Endothelial cell (in vitro differentiated cells): ENCODE measurements around the gene KIF17. TPM values are rescaled to one million over a fixed set of nuclear protein-coding genes. Genes with fewer than 3 reads are reported as not detected.

Source experiments
- DNase-seq: peaks from one replicate; pipeline ENCODE4 v3.0.0; 2021; ENCODE audit warnings: low spot score
- H3K27ac Mint-ChIP-seq: one replicate; pipeline ENCODE4 v1.8.0; 2021; ENCODE audit warnings: mixed read lengths, inconsistent platforms; ENCODE audit not compliant: unreplicated experiment
- H3K27me3 Mint-ChIP-seq: one replicate; pipeline ENCODE4 v1.8.0; 2021; ENCODE audit warnings: mild to moderate bottlenecking, moderate library complexity, mixed read lengths, inconsistent platforms; ENCODE audit not compliant: unreplicated experiment
- H3K36me3 Mint-ChIP-seq: one replicate; pipeline ENCODE4 v1.8.0; 2021; ENCODE audit warnings: mild to moderate bottlenecking, low read depth, mixed read lengths, inconsistent platforms; ENCODE audit not compliant: unreplicated experiment
- H3K4me1 Mint-ChIP-seq: one replicate; pipeline ENCODE4 v1.8.0; 2021; ENCODE audit warnings: mild to moderate bottlenecking, mixed read lengths, inconsistent platforms; ENCODE audit not compliant: unreplicated experiment
- H3K4me3 Mint-ChIP-seq: one replicate; pipeline ENCODE4 v1.8.0; 2021; ENCODE audit warnings: mild to moderate bottlenecking, mixed read lengths, inconsistent platforms; ENCODE audit not compliant: unreplicated experiment
- H3K9me3 Mint-ChIP-seq: one replicate; pipeline ENCODE4 v1.8.0; 2021; ENCODE audit warnings: mixed read lengths, inconsistent platforms; ENCODE audit not compliant: unreplicated experiment
- total RNA-seq: library from RNA; stranded (reverse); fragmentation: NEBNext Ultra II Directional; extraction: Animal tissue kit (Norgen Biotek cat#: 25700); gene quantifications from one replicate; pipeline ENCODE4 v1.2.1, GENCODE V29; 2021; ENCODE audit not compliant: unreplicated experiment
- TF ChIP-seq, protein P1 (sequence below): fragments of 200-600 bp; sonication (generic); IDR thresholded peaks from one replicate; pipeline ENCODE4 v1.5.0; 2021; ENCODE audit warnings: antibody characterized with exemption; ENCODE audit not compliant: unreplicated experiment

KIF17 gene
- total RNA-seq, 1 donor from 2014 or later = 1.8 TPM

DNA sequence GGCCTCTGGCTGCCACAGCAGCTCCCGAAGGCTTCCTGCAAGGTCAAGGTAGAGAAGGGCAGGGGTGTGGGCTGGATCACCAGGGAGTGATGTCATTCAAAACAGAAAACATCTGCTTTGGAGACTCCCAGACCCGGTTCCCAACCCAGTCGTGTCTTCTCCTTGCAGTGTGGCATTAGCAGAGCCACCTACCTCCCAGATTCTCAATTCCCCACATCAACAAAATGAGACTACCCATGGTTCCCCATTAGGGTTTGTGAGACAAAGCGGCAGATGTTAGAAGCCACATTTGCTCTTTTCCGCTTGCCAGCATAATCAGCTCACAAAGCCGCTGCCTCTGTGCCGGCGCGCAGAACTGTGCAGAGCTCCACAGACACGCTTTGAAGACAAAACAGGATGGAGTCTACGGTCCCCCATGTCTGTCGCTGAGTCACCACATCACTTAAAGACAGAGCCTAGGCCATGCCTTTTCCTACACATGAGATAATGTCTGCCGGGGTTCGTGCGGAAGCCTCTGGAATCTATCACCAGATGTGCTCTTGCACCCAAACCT, 12.5 kb downstream of the KIF17 start:
- H3K27me3 Mint-ChIP-seq = peaks cover 7% of the 10 kb centered on the region
- H3K27ac Mint-ChIP-seq = no peak overlapping the region

DNA sequence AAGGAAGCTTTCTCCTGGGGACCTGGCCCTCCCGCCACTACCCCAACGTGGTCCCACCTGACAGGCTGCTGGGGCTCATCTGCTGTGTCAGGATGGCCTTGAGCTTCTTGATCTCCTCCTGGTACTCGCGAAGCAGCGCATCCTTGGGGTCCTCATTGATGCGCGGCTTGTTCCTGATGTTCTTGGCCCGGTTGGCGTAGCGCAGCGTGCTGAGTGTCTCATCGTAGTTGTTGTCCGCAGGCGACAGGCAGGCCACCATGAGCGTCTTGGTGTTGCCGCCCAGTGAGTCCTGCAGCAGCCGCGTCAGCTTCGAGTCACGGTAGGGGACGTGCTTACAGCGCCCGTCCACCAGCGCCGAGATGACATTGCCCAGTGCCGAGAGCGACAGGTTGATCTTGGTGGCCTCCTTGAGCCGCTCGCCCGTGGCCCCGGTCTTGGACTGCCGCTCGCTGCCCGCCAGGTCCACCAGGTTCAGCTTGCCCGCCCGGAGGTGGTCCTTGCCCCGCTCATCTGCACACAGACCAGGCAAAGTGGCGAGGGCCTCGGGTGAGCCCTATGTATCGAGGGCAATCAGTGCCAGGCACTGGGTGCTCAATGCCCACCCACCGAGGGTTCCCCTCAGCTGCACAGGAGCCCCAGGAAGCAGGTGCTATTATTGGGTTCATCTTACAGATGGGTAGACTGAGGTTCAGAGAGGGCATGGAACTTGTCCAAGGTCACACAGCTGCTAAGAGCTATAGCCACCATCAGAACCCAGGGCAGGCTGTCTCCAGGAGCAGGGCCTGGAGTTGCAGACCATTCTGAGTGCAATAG, 13.2 kb downstream of the KIF17 start:
- H3K9me3 Mint-ChIP-seq = no peaks in the 10 kb centered on the region
- TF ChIP-seq, protein P1, sequence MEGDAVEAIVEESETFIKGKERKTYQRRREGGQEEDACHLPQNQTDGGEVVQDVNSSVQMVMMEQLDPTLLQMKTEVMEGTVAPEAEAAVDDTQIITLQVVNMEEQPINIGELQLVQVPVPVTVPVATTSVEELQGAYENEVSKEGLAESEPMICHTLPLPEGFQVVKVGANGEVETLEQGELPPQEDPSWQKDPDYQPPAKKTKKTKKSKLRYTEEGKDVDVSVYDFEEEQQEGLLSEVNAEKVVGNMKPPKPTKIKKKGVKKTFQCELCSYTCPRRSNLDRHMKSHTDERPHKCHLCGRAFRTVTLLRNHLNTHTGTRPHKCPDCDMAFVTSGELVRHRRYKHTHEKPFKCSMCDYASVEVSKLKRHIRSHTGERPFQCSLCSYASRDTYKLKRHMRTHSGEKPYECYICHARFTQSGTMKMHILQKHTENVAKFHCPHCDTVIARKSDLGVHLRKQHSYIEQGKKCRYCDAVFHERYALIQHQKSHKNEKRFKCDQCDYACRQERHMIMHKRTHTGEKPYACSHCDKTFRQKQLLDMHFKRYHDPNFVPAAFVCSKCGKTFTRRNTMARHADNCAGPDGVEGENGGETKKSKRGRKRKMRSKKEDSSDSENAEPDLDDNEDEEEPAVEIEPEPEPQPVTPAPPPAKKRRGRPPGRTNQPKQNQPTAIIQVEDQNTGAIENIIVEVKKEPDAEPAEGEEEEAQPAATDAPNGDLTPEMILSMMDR = no peak
- H3K36me3 Mint-ChIP-seq = peaks cover 4% of the 10 kb centered on the region
- H3K27ac Mint-ChIP-seq = no peak overlapping the region
- peaks cover 9% of the 10 kb centered on the region for H3K27me3 Mint-ChIP-seq
- peaks cover 3% of the 10 kb centered on the region for H3K4me1 Mint-ChIP-seq
- H3K4me3 Mint-ChIP-seq = no peak overlapping the region
- DNase-seq = no peak

More for the DNA sequence above, 12.5 kb downstream of the KIF17 start:
- no peak overlapping the region for H3K4me3 Mint-ChIP-seq
- H3K9me3 Mint-ChIP-seq = no peaks in the 10 kb centered on the region
- peaks cover 4% of the 10 kb centered on the region for H3K36me3 Mint-ChIP-seq
- TF ChIP-seq, protein P1 = no peak
- peaks cover 3% of the 10 kb centered on the region for H3K4me1 Mint-ChIP-seq
- DNase-seq = no peak

DNA sequence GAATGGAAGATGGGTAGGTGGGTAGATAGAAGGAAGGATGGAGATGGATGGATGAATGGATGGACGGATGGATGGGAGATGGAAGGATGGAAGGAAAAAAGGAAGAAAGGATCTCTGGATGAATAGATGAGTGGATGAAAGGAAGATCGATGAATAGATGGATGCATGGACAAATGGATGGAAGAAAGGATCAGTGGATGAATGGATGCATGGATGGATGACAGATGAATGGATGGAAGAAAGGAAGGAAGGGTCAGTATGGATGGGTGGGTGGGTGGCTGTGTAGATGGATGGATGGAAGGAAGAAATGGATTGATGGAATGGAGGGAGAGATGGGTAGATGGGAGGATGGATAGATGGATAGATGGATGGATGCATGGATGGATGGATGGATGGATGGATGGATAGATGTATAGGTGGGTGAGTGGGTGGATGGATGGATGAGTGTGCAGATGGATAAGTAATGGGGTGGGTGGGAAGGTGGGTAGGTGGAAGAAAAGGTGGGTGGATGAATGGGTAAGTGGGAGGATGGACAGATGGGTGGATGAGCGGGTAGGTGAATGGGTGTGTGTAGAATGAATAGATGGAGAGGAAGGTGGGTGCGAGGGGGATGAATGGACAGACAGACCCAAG, 14.6 kb downstream of the KIF17 start:
- Mint-ChIP-seq H3K27me3 (peaks cover 11% of the 10 kb centered on the region), H3K36me3 (peaks cover 4% of the 10 kb centered on the region), H3K27ac (no peak overlapping the region), H3K9me3 (no peaks in the 10 kb centered on the region), H3K4me3 (no peak overlapping the region), H3K4me1 (peaks cover 3% of the 10 kb centered on the region)
- no peak for DNase-seq
- TF ChIP-seq, protein P1 = no peak

DNA sequence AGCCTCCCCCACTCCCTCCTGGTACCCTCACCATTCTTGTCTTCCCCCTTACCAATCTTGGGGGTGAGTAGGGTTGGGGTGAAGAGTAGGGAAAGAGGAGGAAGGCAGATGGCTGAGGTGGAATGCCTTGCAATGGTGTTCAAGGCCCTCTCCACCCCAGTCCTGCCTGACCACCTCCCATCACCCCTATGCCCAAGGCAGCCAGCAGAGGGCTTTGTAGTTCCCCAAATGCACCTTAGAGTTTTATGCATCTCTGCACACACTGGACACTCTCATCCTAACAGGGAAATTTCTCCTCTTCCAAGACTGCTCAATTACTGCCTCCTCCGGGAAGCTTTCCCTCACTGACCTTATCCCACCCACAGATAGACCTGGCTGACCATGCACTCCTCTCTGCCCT, 15.4 kb downstream of the KIF17 start:
- H3K4me3 Mint-ChIP-seq = no peak overlapping the region
- DNase-seq = no peak
- H3K27me3 Mint-ChIP-seq = peaks cover 11% of the 10 kb centered on the region
- H3K4me1 Mint-ChIP-seq = peaks cover 3% of the 10 kb centered on the region
- TF ChIP-seq, protein P1 = no peak
- no peak overlapping the region for H3K27ac Mint-ChIP-seq
- peaks cover 4% of the 10 kb centered on the region for H3K36me3 Mint-ChIP-seq
- no peaks in the 10 kb centered on the region for H3K9me3 Mint-ChIP-seq

DNA sequence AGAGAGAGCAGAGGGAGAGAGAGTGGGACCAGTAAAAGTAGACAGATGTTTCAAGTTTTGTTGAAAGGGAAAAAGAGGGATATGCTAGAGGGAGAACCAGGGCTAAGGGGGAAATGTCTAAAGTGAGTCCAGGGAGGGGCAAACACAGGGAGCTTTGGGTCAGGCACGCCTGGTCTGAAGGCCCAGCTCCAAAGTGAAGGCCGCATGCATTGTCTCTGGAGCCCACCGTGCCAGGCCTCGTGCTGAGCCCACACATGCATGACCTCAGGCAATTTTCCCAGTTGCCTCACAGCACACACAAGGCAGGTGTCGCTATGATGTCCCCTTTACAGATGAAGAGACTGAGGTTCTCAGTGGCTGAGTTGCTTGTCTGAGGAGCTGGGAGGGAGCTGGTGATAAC, 16.0 kb downstream of the KIF17 start:
- Mint-ChIP-seq H3K4me1 (no peaks in the 10 kb centered on the region), H3K27ac (no peak overlapping the region), H3K4me3 (no peak overlapping the region), H3K27me3 (peaks cover 10% of the 10 kb centered on the region), H3K36me3 (peaks cover 4% of the 10 kb centered on the region), H3K9me3 (no peaks in the 10 kb centered on the region)
- DNase-seq = no peak
- TF ChIP-seq, protein P1 = no peak
